HepG2 (cell line): ENCODE data around the gene CCL27. TPM values are rescaled to one million over a fixed set of nuclear protein-coding genes. Genes with fewer than 3 reads are reported as not detected.

ENCODE experiments used
- GABPA ChIP-seq, 2 experiments: IDR thresholded peaks; 2 replicates each; pipeline ENCODE4 v1.6.1; 2011 to 2016; ENCODE audit warnings: low read depth in 2 of 2, low read length in 1 of 2, missing biosample characterization in 1 of 2, missing genetic modification characterization in 1 of 2
- GABPB1 ChIP-seq: IDR thresholded peaks from 2 replicates; pipeline ENCODE4 v1.6.1; 2016; ENCODE audit warnings: mild to moderate bottlenecking, missing genetic modification reagents, moderate library complexity, missing compliant biosample characterization
- HMGXB3 ChIP-seq: sonication (generic); formaldehyde crosslinking; IDR thresholded peaks from 2 replicates; pipeline ENCODE4 v1.4.0; 2020; ENCODE audit warnings: missing genetic modification reagents, borderline replicate concordance
- HNF4A ChIP-seq: sonication (generic); formaldehyde crosslinking; IDR thresholded peaks from 2 replicates; pipeline ENCODE4 v1.4.0; 2020; ENCODE audit warnings: missing genetic modification reagents
- MAFF ChIP-seq: IDR thresholded peaks from 2 replicates; pipeline ENCODE4 v1.6.1; 2011; ENCODE audit warnings: low read depth, low read length, improper control_type of control experiment
- MTA3 ChIP-seq: sonication (generic); formaldehyde crosslinking; IDR thresholded peaks from 2 replicates; pipeline ENCODE4 v1.4.0; 2020; ENCODE audit warnings: missing genetic modification reagents
- NCOA5 ChIP-seq: sonication (generic); formaldehyde crosslinking; IDR thresholded peaks from 2 replicates; pipeline ENCODE4 v1.4.0; 2020; ENCODE audit warnings: missing genetic modification reagents
- PCBP2 ChIP-seq: fragments of 200-400 bp; formaldehyde crosslinking; optimal IDR thresholded peaks from 2 replicates; pipeline ENCODE3; 2018; ENCODE audit warnings: low read length, low read depth; ENCODE audit not compliant: poor library complexity, severe bottlenecking
- SUZ12 ChIP-seq: fragments of 150-350 bp; IDR thresholded peaks from 2 replicates; pipeline ENCODE4 v1.6.1; 2014; ENCODE audit warnings: low read depth, low read length
- TEAD3 ChIP-seq: optimal IDR thresholded peaks from 2 replicates; pipeline ENCODE3; 2016; ENCODE audit warnings: borderline replicate concordance
- U2AF1 ChIP-seq: fragments of 200-400 bp; formaldehyde crosslinking; optimal IDR thresholded peaks from 2 replicates; pipeline ENCODE3; 2017; ENCODE audit warnings: mild to moderate bottlenecking, low read depth, low read length
- ZBTB38 ChIP-seq: sonication (generic); formaldehyde crosslinking; IDR thresholded peaks from 2 replicates; pipeline ENCODE4 v1.5.1; 2020; ENCODE audit warnings: mild to moderate bottlenecking, missing genetic modification reagents
- ZFP91 ChIP-seq: sonication (generic); formaldehyde crosslinking; IDR thresholded peaks from 2 replicates; pipeline ENCODE4 v1.9.0; 2022; ENCODE audit warnings: missing genetic modification reagents, mild to moderate bottlenecking, borderline replicate concordance
- ZNF121 ChIP-seq: sonication (generic); formaldehyde crosslinking; IDR thresholded peaks from 2 replicates; pipeline ENCODE4 v1.5.0; 2020; ENCODE audit warnings: mild to moderate bottlenecking, missing genetic modification reagents
- ZNF20 ChIP-seq: sonication (generic); formaldehyde crosslinking; IDR thresholded peaks from 2 replicates; pipeline ENCODE4 v1.4.0; 2020; ENCODE audit warnings: mild to moderate bottlenecking, moderate library complexity, missing genetic modification reagents
- ZNF230 ChIP-seq: sonication (generic); formaldehyde crosslinking; IDR thresholded peaks from 2 replicates; pipeline ENCODE4 v1.4.0; 2020; ENCODE audit warnings: mild to moderate bottlenecking, missing genetic modification reagents
- ZNF33B ChIP-seq: sonication (generic); formaldehyde crosslinking; IDR thresholded peaks from 2 replicates; pipeline ENCODE4 v1.5.1; 2020; ENCODE audit warnings: mild to moderate bottlenecking, missing genetic modification reagents
- ZNF558 ChIP-seq: sonication (generic); formaldehyde crosslinking; IDR thresholded peaks from 2 replicates; pipeline ENCODE4 v1.9.0; 2022; ENCODE audit warnings: mild to moderate bottlenecking, missing genetic modification reagents, borderline replicate concordance
- ZNF605 ChIP-seq: sonication (generic); formaldehyde crosslinking; IDR thresholded peaks from 2 replicates; pipeline ENCODE4 v1.8.0; 2022; ENCODE audit warnings: mild to moderate bottlenecking, missing genetic modification reagents
- ZNF775 ChIP-seq: sonication (generic); formaldehyde crosslinking; IDR thresholded peaks from 2 replicates; pipeline ENCODE4 v1.4.0; 2020; ENCODE audit warnings: missing genetic modification reagents, mild to moderate bottlenecking, moderate library complexity, borderline replicate concordance
- ZXDC ChIP-seq: sonication (generic); formaldehyde crosslinking; IDR thresholded peaks from 2 replicates; pipeline ENCODE4 v1.5.0; 2020; ENCODE audit warnings: mild to moderate bottlenecking, missing genetic modification reagents
- ZZZ3 ChIP-seq: sonication (generic); formaldehyde crosslinking; IDR thresholded peaks from 2 replicates; pipeline ENCODE4 v1.4.0; 2020; ENCODE audit warnings: missing genetic modification reagents, mild to moderate bottlenecking, borderline replicate concordance
- polyA plus RNA-seq, 8 experiments: library from polyadenylated mRNA; depleted of rRNA in 3 of 8; stranded (reverse) in 7 of 8; unstranded in 1 of 8; fragments of >200 nt; fragmentation: Illumina TruSeq in 4 of 8; extraction: Trizol in 4 of 8; gene quantifications; 2 replicates each; pipeline versions ENCODE4 v1.2.1 to v1.2.3, GENCODE V29; 2011 to 2016; ENCODE audit warnings: low read depth in 4 of 8, missing spikeins in 1 of 8, mixed read lengths in 1 of 8; ENCODE audit not compliant: insufficient read depth in 1 of 8
- total RNA-seq, 5 experiments: library from RNA; depleted of rRNA; stranded (reverse); fragments of >200 nt; fragmentation: Illumina TruSeq; extraction: Trizol; gene quantifications; 2 replicates each; pipeline ENCODE4 v1.2.3, GENCODE V29; 2016; ENCODE audit warnings: low read depth in 1 of 5

CCL27 gene
- total and polyA plus RNA-seq, 2 of the 13 experiments (the other 11 are each of a cell fraction or from before 2014, with no cell fraction given), result not detected

GRCh38 chr9:34651876-34652601 lies 10.4 kb downstream of the CCL27 start, which contains the start of gene IL11RA (continued):
- TF ChIP-seq ZFP91 (CRISPR knock-in tag) (peak; percentile 52; the same call in 1 of the 2 replicates), ZNF775 (CRISPR knock-in tag) (no peak), TEAD3 (CRISPR knock-in tag) (peak; percentile 10), ZXDC (CRISPR knock-in tag) (no peak), HMGXB3 (CRISPR knock-in tag) (peak; percentile 43; the same call in 1 of the 2 replicates), MAFF (no peak), ZNF20 (CRISPR knock-in tag) (0 out of 2 replicates have a peak, but pooled peaks have one; percentile 83), MTA3 (no peak), ZNF230 (no peak), ZNF33B (CRISPR knock-in tag) (no peak), NCOA5 (CRISPR knock-in tag) (no peak), PCBP2 (no peak), ZNF605 (CRISPR knock-in tag) (peak; percentile 70), GABPB1 (CRISPR knock-in tag) (peak; percentile 92), HNF4A (CRISPR knock-in tag) (peak; percentile 84), SUZ12 (no peak), ZNF121 (CRISPR knock-in tag) (no peak), ZBTB38 (no peak), U2AF1 (no peak), GABPA (IDR thresholded peaks at IDR 0.05; ENCODE audit: low read depth, low read length) (no peak), GABPA (CRISPR knock-in tag; IDR thresholded peaks at IDR 0.05; ENCODE audit: low read depth) (peak; percentile 87), ZZZ3 (no peak; the same call in 1 of the 2 replicates), ZNF558 (CRISPR knock-in tag) (0 out of 2 replicates have a peak, but pooled peaks have one; percentile 6)
